Endothelial cell of umbilical vein (primary cell): ENCODE measurements around the gene MYOF. TPM values are rescaled to one million over a fixed set of nuclear protein-coding genes. Genes with fewer than 3 reads are reported as not detected.
A peak's percentile ranks its signal among the peaks of the same experiment; 100 is the strongest.

Experiments used
- BruUV-seq: library from RNA; stranded (reverse); fragments of 400-500 nt; replicated peaks from 2 replicates; lab custom pipeline; 2021; lab: Mats Ljungman, UMichigan
- CTCF ChIA-PET: fragments of 300-600, 350-600 bp; sonication (Branson Sonifier 250); formaldehyde crosslinking; loops from one replicate; lab custom pipeline; 2021; ENCODE audit warnings: antibody characterized with exemption, inconsistent platforms; lab: Charles Lee
- POLR2A ChIA-PET: fragments of 300-600, 350-600 bp; sonication (Branson Sonifier 250); formaldehyde crosslinking; loops from one replicate; lab custom pipeline; 2021; ENCODE audit warnings: antibody characterized with exemption, inconsistent platforms; lab: Charles Lee
- DNase-seq: peaks from one replicate; pipeline ENCODE4 v3.0.0-alpha.2; 2011; ENCODE audit warnings: low read depth, low spot score
- FAIRE-seq: peaks from 2 replicates; lab custom pipeline; 2011; peaks lifted over from hg19 to GRCh38; lab: Jason Lieb, UNC
- H2AFZ ChIP-seq: 2 replicates; pipeline ENCODE4 v1.6.0; 2012; ENCODE audit warnings: low read depth, low read length, control low read depth, inconsistent platforms
- H3K27ac ChIP-seq: 2 replicates; pipeline ENCODE4 v1.5.1; 2011; ENCODE audit warnings: low read depth, mild to moderate bottlenecking, control low read depth, low read length, moderate library complexity; ENCODE audit not compliant: insufficient read depth
- H3K27me3 ChIP-seq, 2 experiments: 2 replicates each; pipeline versions ENCODE4 v1.6.0 to v1.6.1; 2011; ENCODE audit warnings: low read length in 2 of 2, mixed read lengths in 1 of 2; ENCODE audit not compliant: control insufficient read depth in 2 of 2, insufficient read depth in 2 of 2
- H3K36me3 ChIP-seq, 2 experiments: 2 replicates in 1 of 2; 3 replicates in 1 of 2; pipeline ENCODE4 v1.5.1; 2011; ENCODE audit warnings: low read length in 2 of 2, mild to moderate bottlenecking in 1 of 2, moderate library complexity in 1 of 2; ENCODE audit not compliant: control insufficient read depth in 2 of 2, insufficient read depth in 2 of 2; ENCODE audit errors: extremely low read depth in 1 of 2
- H3K4me1 ChIP-seq: 3 replicates; pipeline ENCODE4 v1.5.1; 2011; ENCODE audit warnings: mild to moderate bottlenecking, low read length; ENCODE audit not compliant: control insufficient read depth, insufficient read depth; ENCODE audit errors: extremely low read depth
- H3K4me2 ChIP-seq: 2 replicates; pipeline ENCODE4 v1.6.1; 2011; ENCODE audit warnings: low read length, control low read depth, mixed read lengths; ENCODE audit not compliant: insufficient read depth
- H3K4me3 ChIP-seq, 3 experiments: fragments of 200-600 bp in 1 of 3; sonication (generic), shearing (Covaris generic) in 1 of 3; replicated peaks in 1 of 3; 2 replicates each; pipeline ENCODE4 v1.5.1; 2011 to 2016; ENCODE audit warnings: control low read depth in 3 of 3, low read length in 3 of 3, mild to moderate bottlenecking in 2 of 3, inconsistent platforms in 1 of 3, low read depth in 1 of 3, moderate library complexity in 1 of 3; ENCODE audit not compliant: insufficient read depth in 1 of 3
- H3K79me2 ChIP-seq: 2 replicates; pipeline ENCODE4 v1.6.0; 2012; ENCODE audit warnings: low read length, inconsistent platforms; ENCODE audit not compliant: control insufficient read depth, insufficient read depth
- H3K9ac ChIP-seq: replicated peaks from 2 replicates; pipeline ENCODE3; 2011; ENCODE audit warnings: low read length, control low read depth; ENCODE audit not compliant: insufficient read depth; ENCODE audit errors: extremely low read depth
- H3K9me1 ChIP-seq: replicated peaks from 3 replicates; pipeline ENCODE4 v1.6.0; 2011; ENCODE audit warnings: mild to moderate bottlenecking, low read length; ENCODE audit not compliant: control insufficient read depth, insufficient read depth; ENCODE audit errors: extremely low read depth
- H3K9me3 ChIP-seq: replicated peaks from 2 replicates; pipeline ENCODE4 v1.5.1; 2012; ENCODE audit warnings: low read length, inconsistent platforms; ENCODE audit not compliant: control insufficient read depth, insufficient read depth
- H4K20me1 ChIP-seq: replicated peaks from 2 replicates; pipeline ENCODE3; 2011; ENCODE audit warnings: mild to moderate bottlenecking, low read length; ENCODE audit not compliant: control insufficient read depth, insufficient read depth; ENCODE audit errors: extremely low read depth
- CTCF ChIP-seq, 2 donors: IDR thresholded peaks; 1 replicate in 1 of 2; 2 replicates in 1 of 2; pipeline ENCODE4 v1.5.1; 2011; ENCODE audit warnings: low read length in 2 of 2, mild to moderate bottlenecking in 2 of 2, moderate library complexity in 2 of 2, control low read depth in 1 of 2, inconsistent platforms in 1 of 2, low read depth in 1 of 2; ENCODE audit not compliant: insufficient read depth in 1 of 2; ENCODE audit errors: extremely low read depth in 1 of 2
- EZH2 ChIP-seq: IDR thresholded peaks from 2 replicates; pipeline ENCODE4 v1.6.1; 2012; ENCODE audit warnings: borderline replicate concordance, low read depth, mild to moderate bottlenecking, moderate library complexity, low read length, inconsistent platforms; ENCODE audit not compliant: severe bottlenecking
- FOS ChIP-seq: IDR thresholded peaks from 2 replicates; pipeline ENCODE4 v1.6.1; 2011; ENCODE audit warnings: mild to moderate bottlenecking, low read length, moderate library complexity, borderline replicate concordance; ENCODE audit not compliant: insufficient read depth
- GATA2 ChIP-seq: IDR thresholded peaks from 2 replicates; pipeline ENCODE4 v1.7.0; 2011; ENCODE audit warnings: low read depth, mild to moderate bottlenecking, moderate library complexity, mixed read lengths, low read length; ENCODE audit not compliant: insufficient read length, insufficient read depth
- JUN ChIP-seq: IDR thresholded peaks from 2 replicates; pipeline ENCODE4 v1.6.1; 2011; ENCODE audit warnings: borderline replicate concordance, low read depth; ENCODE audit not compliant: insufficient read length, insufficient read depth
- MYC ChIP-seq: IDR thresholded peaks from one replicate; pipeline ENCODE4 v1.6.1; 2011; ENCODE audit warnings: mild to moderate bottlenecking, low read depth, low read length
- POLR2A ChIP-seq: IDR thresholded peaks from 2 replicates; pipeline ENCODE4 v1.6.1; 2012; ENCODE audit warnings: low read depth, mild to moderate bottlenecking, control low read depth, low read length
- POLR2AphosphoS5 ChIP-seq: IDR thresholded peaks from 2 replicates; pipeline ENCODE4 v1.6.1; 2012; ENCODE audit warnings: low read depth, mild to moderate bottlenecking, control low read depth, low read length, moderate library complexity; ENCODE audit not compliant: insufficient read depth
- dilution Hi-C: fragments of 300-500 bp; cut with MboI; formaldehyde crosslinking; loops from one replicate; pipeline ENCODE4 v1.15.0; 2019; ENCODE audit warnings: low sequenced_read_pairs; ENCODE audit not compliant: extremely low pct_ligation_motif_present
- intact Hi-C: fragments of 100-400 bp; cut with micrococcal nuclease; formaldehyde crosslinking; loops from one replicate; pipeline ENCODE4 v1.10.0; 2022
- polyA plus RNA-seq, 4 experiments: library from polyadenylated mRNA; depleted of rRNA in 3 of 4; stranded (reverse) in 3 of 4; unstranded in 1 of 4; fragments of >200 nt; gene quantifications; 2 replicates each; pipeline versions ENCODE4 v1.2.1 to v1.2.3, GENCODE V29; 2011 to 2012; ENCODE audit warnings: missing spikeins in 1 of 4
- total RNA-seq: library from RNA; stranded (reverse); gene quantifications from 2 replicates; pipeline ENCODE4 v1.2.3, GENCODE V29; 2021

Gene MYOF
- total and polyA plus RNA-seq, 2 donors (not counting 3 experiments of a cell fraction or from before 2014, with no cell fraction given), result 98.4 to 379 TPM

GRCh38 chr10:93300981-93301380 lies 181.2 kb downstream of the MYOF start:
- H3K9me1 ChIP-seq, result no peaks in the 10 kb centered on the region
- no peak overlapping the region for H3K27ac ChIP-seq
- H3K36me3 ChIP-seq, result peaks cover 0 to 3% of the 10 kb centered on the region in 2 experiments
- no peaks in the 10 kb centered on the region for H3K27me3 ChIP-seq
- no peak overlapping the region for H3K4me2 ChIP-seq
- dilution Hi-C loops, result no loop called here
- intact Hi-C loops, result no loop called here
- POLR2A ChIA-PET, result no interaction called here
- BruUV-seq, result TSS peak; percentile 3
- TF ChIP-seq GATA2 (no peak), EZH2 (no peak), POLR2A (no peak), JUN (no peak), MYC (no peak), POLR2AphosphoS5 (no peak), CTCF (IDR thresholded peaks at IDR 0.05; ENCODE audit: extremely low read depth in 1 of 2, insufficient read depth in 1 of 2, low read depth in 1 of 2, low read length in 2 of 2) (no peak), FOS (no peak)
- no peaks in the 10 kb centered on the region for H3K79me2 ChIP-seq
- no peaks in the 10 kb centered on the region for H3K9me3 ChIP-seq
- H4K20me1 ChIP-seq, result no peaks in the 10 kb centered on the region
- FAIRE-seq (no peak), DNase-seq (no peak)
- CTCF ChIA-PET, result interaction anchor here (1.1 kb wide), 1 partner anchor 185 kb away, joined by 3 read pairs; no protein-coding TSS in a partner anchor
- H3K4me1 ChIP-seq, result no peaks in the 10 kb centered on the region
- H3K9ac ChIP-seq, result no peak overlapping the region
- H3K4me3 ChIP-seq, result no peak overlapping the region
- no peak overlapping the region for H2AFZ ChIP-seq
